WTC11 (cell line): Measurements from ENCODE around the gene SCN3A. TPM values are rescaled to one million over a fixed set of nuclear protein-coding genes. Genes with fewer than 3 reads are reported as not detected.

Source experiments
- ATAC-seq: fragments of 200-7000 bp; cut with Tn5 transposase; 2 replicates; pipeline ENCODE4 v1.10.0; 2021; ENCODE audit warnings: mild to moderate bottlenecking, moderate library complexity
- CTCF ChIA-PET: fragments of 300-600 bp; sonication (Branson Sonifier 250); formaldehyde crosslinking; loops from one replicate; lab custom pipeline; 2021; ENCODE audit warnings: antibody characterized with exemption; lab: Charles Lee
- POLR2A ChIA-PET: fragments of 350-600 bp; sonication (Branson Sonifier 250); formaldehyde crosslinking; loops from one replicate; lab custom pipeline; 2021; ENCODE audit warnings: antibody characterized with exemption; lab: Charles Lee
- DNase-seq: peaks from one replicate; pipeline ENCODE4 v3.0.0; 2021; ENCODE audit warnings: low spot score
- H3K27ac Mint-ChIP-seq: 2 replicates; pipeline ENCODE4 v1.8.0; 2021; ENCODE audit warnings: mixed read lengths
- H3K27me3 Mint-ChIP-seq: 2 replicates; pipeline ENCODE4 v1.8.0; 2021; ENCODE audit warnings: low read depth, mild to moderate bottlenecking, moderate library complexity, mixed read lengths
- H3K36me3 Mint-ChIP-seq: 2 replicates; pipeline ENCODE4 v1.8.0; 2021; ENCODE audit warnings: mixed read lengths
- H3K4me1 Mint-ChIP-seq: 2 replicates; pipeline ENCODE4 v1.8.0; 2022; ENCODE audit warnings: mixed read lengths
- H3K4me3 Mint-ChIP-seq: 2 replicates; pipeline ENCODE4 v1.8.0; 2021; ENCODE audit warnings: mild to moderate bottlenecking, moderate library complexity, mixed read lengths
- H3K9me3 Mint-ChIP-seq: 2 replicates; pipeline ENCODE4 v1.8.0; 2021; ENCODE audit warnings: mixed read lengths
- AFF4 ChIP-seq: sonication (generic); formaldehyde crosslinking; IDR thresholded peaks from 2 replicates; pipeline ENCODE4 v1.8.1; 2023; ENCODE audit warnings: mild to moderate bottlenecking, missing genetic modification reagents, borderline replicate concordance
- ATF1 ChIP-seq: sonication (generic); formaldehyde crosslinking; IDR thresholded peaks from 2 replicates; pipeline ENCODE4 v1.8.1; 2023; ENCODE audit warnings: mild to moderate bottlenecking, moderate library complexity, missing genetic modification reagents
- ATF2 ChIP-seq: sonication (generic); formaldehyde crosslinking; IDR thresholded peaks from 2 replicates; pipeline ENCODE4 v1.8.1; 2022; ENCODE audit warnings: low read depth, missing genetic modification reagents, borderline replicate concordance
- CBFB ChIP-seq: sonication (generic); formaldehyde crosslinking; IDR thresholded peaks from 2 replicates; pipeline ENCODE4 v1.8.1; 2022; ENCODE audit warnings: mild to moderate bottlenecking, low read depth, missing genetic modification reagents
- CREB1 ChIP-seq: sonication (generic); formaldehyde crosslinking; IDR thresholded peaks from 2 replicates; pipeline ENCODE4 v1.8.0; 2023; ENCODE audit warnings: mild to moderate bottlenecking, missing genetic modification reagents
- CTCF ChIP-seq: fragments of 200-600 bp; IDR thresholded peaks from 2 replicates; pipeline ENCODE4 v1.8.0; 2022; ENCODE audit warnings: antibody characterized with exemption
- E2F1 ChIP-seq: sonication (generic); formaldehyde crosslinking; IDR thresholded peaks from 2 replicates; pipeline ENCODE4 v1.8.0; 2022; ENCODE audit warnings: mild to moderate bottlenecking, missing genetic modification reagents
- ERG ChIP-seq: fragments of 250-450 bp; sonication (Bioruptor Pico); IDR thresholded peaks from 2 replicates; pipeline ENCODE4 v1.8.0; 2021; ENCODE audit warnings: mild to moderate bottlenecking
- GRHL2 ChIP-seq: fragments of 250-450 bp; sonication (Bioruptor Pico); IDR thresholded peaks from 2 replicates; pipeline ENCODE4 v1.8.0; 2022; ENCODE audit warnings: mild to moderate bottlenecking, moderate library complexity; ENCODE audit not compliant: insufficient replicate concordance, severe bottlenecking
- MAX ChIP-seq: sonication (generic); formaldehyde crosslinking; IDR thresholded peaks from 2 replicates; pipeline ENCODE4 v1.8.0; 2022; ENCODE audit warnings: mild to moderate bottlenecking, missing genetic modification reagents
- RELA ChIP-seq: sonication (generic); formaldehyde crosslinking; IDR thresholded peaks from 2 replicates; pipeline ENCODE4 v1.8.1; 2022; ENCODE audit warnings: missing genetic modification reagents, mild to moderate bottlenecking, borderline replicate concordance
- SMAD4 ChIP-seq: sonication (generic); formaldehyde crosslinking; IDR thresholded peaks from 2 replicates; pipeline ENCODE4 v1.8.0; 2022; ENCODE audit warnings: mild to moderate bottlenecking, missing genetic modification reagents
- USF1 ChIP-seq: sonication (generic); formaldehyde crosslinking; IDR thresholded peaks from 2 replicates; pipeline ENCODE4 v1.8.0; 2022; ENCODE audit warnings: mild to moderate bottlenecking, missing genetic modification reagents
- ZMAT4 ChIP-seq: fragments of 250-450 bp; sonication (Bioruptor Pico); IDR thresholded peaks from 2 replicates; pipeline ENCODE4 v1.9.0; 2021; ENCODE audit warnings: mild to moderate bottlenecking
- ZNF232 ChIP-seq: sonication (generic); formaldehyde crosslinking; IDR thresholded peaks from 2 replicates; pipeline ENCODE4 v1.8.0; 2022; ENCODE audit warnings: mild to moderate bottlenecking, missing genetic modification reagents
- ZNF281 ChIP-seq: sonication (generic); formaldehyde crosslinking; IDR thresholded peaks from 2 replicates; pipeline ENCODE4 v1.8.0; 2023; ENCODE audit warnings: mild to moderate bottlenecking, missing genetic modification reagents
- total RNA-seq: library from RNA; stranded (reverse); gene quantifications from 3 replicates; pipeline ENCODE4 v1.2.3, GENCODE V29; 2021

SCN3A gene
- total RNA-seq, 1 experiment from 2014 or later = 0.04 TPM

- no peak for TF ChIP-seq CREB1 (CRISPR knock-in tag)
- TF ChIP-seq USF1 = no peak
- no peak for TF ChIP-seq ZNF232 (CRISPR knock-in tag)
- TF ChIP-seq GRHL2 (CRISPR knock-in tag) = no peak
- no peak for TF ChIP-seq ATF1 (CRISPR knock-in tag)
- no peak for TF ChIP-seq ATF2 (CRISPR knock-in tag)
- TF ChIP-seq SMAD4 (CRISPR knock-in tag) = no peak
- no peak for TF ChIP-seq MAX (CRISPR knock-in tag)
- TF ChIP-seq CTCF = no peak
- TF ChIP-seq AFF4 (CRISPR knock-in tag) = no peak
- no peak for TF ChIP-seq RELA (CRISPR knock-in tag)
- no peak for TF ChIP-seq E2F1 (CRISPR knock-in tag)
- TF ChIP-seq ERG (CRISPR knock-in tag) = no peak
- TF ChIP-seq ZNF281 (CRISPR knock-in tag) = no peak
- no peak for TF ChIP-seq CBFB (CRISPR knock-in tag)
- TF ChIP-seq ZMAT4 = no peak
- Mint-ChIP-seq H3K27ac (no peak overlapping the region), H3K4me1 (peaks cover 4% of the 10 kb centered on the region; the same call in 1 of the 2 replicates), H3K36me3 (no peaks in the 10 kb centered on the region), H3K4me3 (no peak overlapping the region), H3K9me3 (no peaks in the 10 kb centered on the region), H3K27me3 (no peaks in the 10 kb centered on the region)
- no peak for ATAC-seq
- no peak for DNase-seq
- CTCF ChIA-PET = no interaction called here
- POLR2A ChIA-PET = no interaction called here
These were observed 37.1 kb upstream of the SCN3A start for GRCh38 chr2:165240916-165241315.
